ENCODE results near the gene PTBP3.
A peak's percentile ranks its signal among the peaks of the same experiment; 100 is the strongest.
"Not testable (repeated sequence)": the region's sequence is repeated elsewhere in the genome, so short reads cannot be mapped to it uniquely, and the experiment has no call there.

PTBP3 gene

GRCh38 chr9:112322701-112323377 lies 10.6 kb downstream of the PTBP3 start:
- no peak for DNase-seq

GRCh38 chr9:112316258-112316943 lies 17.0 kb downstream of the PTBP3 start:
- no peak for DNase-seq

- DNase-seq = no peak
Observed at GRCh38 chr9:112315331-112316257, 17.8 kb downstream of the PTBP3 start.

- DNase-seq = no peak
Observed at GRCh38 chr9:112312139-112312538, 21.3 kb downstream of the PTBP3 start.

- no peak for DNase-seq
Observed at GRCh38 chr9:112311497-112311896, 21.9 kb downstream of the PTBP3 start.

GRCh38 chr9:112310826-112311225 lies 22.6 kb downstream of the PTBP3 start:
- no peak for DNase-seq

- peak; percentile 89 for DNase-seq
Observed at GRCh38 chr9:112308588-112308987, 24.8 kb downstream of the PTBP3 start.

- peak; percentile 2 for DNase-seq
Observed at GRCh38 chr9:112301420-112301819, 32.0 kb downstream of the PTBP3 start.

- DNase-seq = no peak
Observed at GRCh38 chr9:112299514-112299913, 33.9 kb downstream of the PTBP3 start.

- no peak for DNase-seq
Observed at GRCh38 chr9:112296929-112297328, 36.5 kb downstream of the PTBP3 start.

GRCh38 chr9:112295174-112295573 lies 38.2 kb downstream of the PTBP3 start:
- DNase-seq = peak; percentile 13

GRCh38 chr9:112288029-112288428 lies 45.4 kb downstream of the PTBP3 start:
- DNase-seq = no peak

GRCh38 chr9:112286926-112287325 lies 46.5 kb downstream of the PTBP3 start:
- DNase-seq = no peak

GRCh38 chr9:112285056-112285455 lies 48.4 kb downstream of the PTBP3 start:
- DNase-seq = no peak

- DNase-seq = no peak
Observed at GRCh38 chr9:112283582-112284253, 49.7 kb downstream of the PTBP3 start.

GRCh38 chr9:112282841-112283240 lies 50.6 kb downstream of the PTBP3 start:
- not testable (repeated sequence) for DNase-seq

GRCh38 chr9:112280904-112281303 lies 52.5 kb downstream of the PTBP3 start:
- no peak for DNase-seq

- no peak for DNase-seq
Observed at GRCh38 chr9:112279501-112279900, 53.9 kb downstream of the PTBP3 start.

GRCh38 chr9:112278152-112278551 lies 55.3 kb downstream of the PTBP3 start:
- DNase-seq = no peak

GRCh38 chr9:112274600-112274999 lies 58.8 kb downstream of the PTBP3 start:
- no peak for DNase-seq

- no peak for DNase-seq
Observed at GRCh38 chr9:112273876-112274275, 59.5 kb downstream of the PTBP3 start.

- no peak for DNase-seq
Observed at GRCh38 chr9:112271466-112272098, 61.8 kb downstream of the PTBP3 start.

Data from NCI-H1105 treated with DMSO at 0.1 percent for 48 hours (cell line).